ENCODE results near the gene MSH4.
"Not testable (repeated sequence)": the region's sequence is repeated elsewhere in the genome, so short reads cannot be mapped to it uniquely, and the experiment has no call there.

DNA sequence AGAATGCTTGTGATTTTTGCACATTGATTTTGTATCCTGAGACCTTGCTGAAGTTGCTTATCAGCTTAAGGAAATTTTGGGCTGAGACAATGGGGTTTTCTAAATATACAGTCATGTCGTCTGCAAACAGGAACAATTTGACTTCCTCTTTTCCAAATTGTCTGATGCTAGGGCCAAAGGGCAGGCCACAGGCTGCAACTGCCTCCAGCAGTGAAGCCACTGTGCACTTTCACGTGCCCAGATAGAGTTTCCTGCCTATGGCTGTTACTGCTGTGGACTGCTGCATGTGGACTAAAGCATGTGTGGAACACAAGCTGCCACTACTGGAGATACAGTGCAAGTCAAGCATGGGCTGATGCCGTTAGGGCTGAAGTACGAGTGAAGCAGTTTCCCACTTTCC is 146.4 kb downstream of the MSH4 start:
- TF ChIP-seq EZH2phosphoT487 (IDR thresholded peaks at IDR 0.05; ENCODE audit: borderline replicate concordance, low read length): not testable (repeated sequence)
- TF ChIP-seq, protein P1, sequence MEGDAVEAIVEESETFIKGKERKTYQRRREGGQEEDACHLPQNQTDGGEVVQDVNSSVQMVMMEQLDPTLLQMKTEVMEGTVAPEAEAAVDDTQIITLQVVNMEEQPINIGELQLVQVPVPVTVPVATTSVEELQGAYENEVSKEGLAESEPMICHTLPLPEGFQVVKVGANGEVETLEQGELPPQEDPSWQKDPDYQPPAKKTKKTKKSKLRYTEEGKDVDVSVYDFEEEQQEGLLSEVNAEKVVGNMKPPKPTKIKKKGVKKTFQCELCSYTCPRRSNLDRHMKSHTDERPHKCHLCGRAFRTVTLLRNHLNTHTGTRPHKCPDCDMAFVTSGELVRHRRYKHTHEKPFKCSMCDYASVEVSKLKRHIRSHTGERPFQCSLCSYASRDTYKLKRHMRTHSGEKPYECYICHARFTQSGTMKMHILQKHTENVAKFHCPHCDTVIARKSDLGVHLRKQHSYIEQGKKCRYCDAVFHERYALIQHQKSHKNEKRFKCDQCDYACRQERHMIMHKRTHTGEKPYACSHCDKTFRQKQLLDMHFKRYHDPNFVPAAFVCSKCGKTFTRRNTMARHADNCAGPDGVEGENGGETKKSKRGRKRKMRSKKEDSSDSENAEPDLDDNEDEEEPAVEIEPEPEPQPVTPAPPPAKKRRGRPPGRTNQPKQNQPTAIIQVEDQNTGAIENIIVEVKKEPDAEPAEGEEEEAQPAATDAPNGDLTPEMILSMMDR (IDR thresholded peaks at IDR 0.05; ENCODE audit: low read depth, low read length, poor library complexity, severe bottlenecking): not testable (repeated sequence)

Measured in DOHH2 (cell line).